ENCODE measurements around the gene WAPL. TPM values are rescaled to one million over a fixed set of nuclear protein-coding genes. Genes with fewer than 3 reads are reported as not detected.
A peak's percentile ranks its signal among the peaks of the same experiment; 100 is the strongest.

Gene WAPL
- total and polyA plus RNA-seq, 9 of the 15 experiments (the other 6 are each of a cell fraction or from before 2014, with no cell fraction given): 14.3 to 36.4 (median 25.3) TPM

- TF ChIP-seq BRCA1 (IDR thresholded peaks at IDR 0.05): no peak
- TF ChIP-seq BRCA1 (CRISPR knock-in tag; IDR thresholded peaks at IDR 0.05): no peak
- no peak for TF ChIP-seq ZBTB17 (CRISPR knock-in tag; IDR thresholded peaks at IDR 0.05)
- peak; percentile 65 for TF ChIP-seq GABPA (tag; conservative IDR thresholded peaks at IDR 0.05; ENCODE audit: low read depth)
- no peak for TF ChIP-seq U2AF1 (optimal IDR thresholded peaks at IDR 0.05; ENCODE audit: low read depth, low read length)
- TF ChIP-seq MAFF (IDR thresholded peaks at IDR 0.05; ENCODE audit: low read length): no peak
- TF ChIP-seq PRMT5 (CRISPR knock-in tag; IDR thresholded peaks at IDR 0.05): no peak
- TF ChIP-seq ZFX (CRISPR knock-in tag; IDR thresholded peaks at IDR 0.05): no peak
- TF ChIP-seq ETS1 (conservative IDR thresholded peaks at IDR 0.05; ENCODE audit: control insufficient read depth, low read depth, low read length): no peak
- TF ChIP-seq MTA1 (IDR thresholded peaks at IDR 0.05; ENCODE audit: borderline replicate concordance): no peak
Observed at GRCh38 chr10:86520871-86521677, 518 bp downstream of the WAPL start (continued).

- Histone ChIP-seq H3K9me3 (replicated peaks; ENCODE audit: control insufficient read depth, insufficient read depth, low read depth, low read length) (no peaks in the 10 kb centered on the region), H3K79me2 (ENCODE audit: control insufficient read depth, insufficient read depth, low read length) (peaks cover 98% of the 10 kb centered on the region), H3K4me3 (no peak overlapping the region), H3K27ac (ENCODE audit: extremely low read depth, low read depth, low read length) (no peak overlapping the region), H3K9me1 (ENCODE audit: control insufficient read depth, insufficient read depth, low read length) (no peaks in the 10 kb centered on the region), H2AFZ (ENCODE audit: low read depth, low read length) (no peak overlapping the region), H4K20me1 (replicated peaks; ENCODE audit: control insufficient read depth, insufficient read depth, low read length) (peaks cover 9% of the 10 kb centered on the region), H3K27me3 (ENCODE audit: control insufficient read depth in 2 of 2, insufficient read depth in 2 of 2, low read length in 2 of 2) (no peaks in the 10 kb centered on the region), H3K4me2 (ENCODE audit: insufficient read depth, low read length) (no peak overlapping the region; the same call in 1 of the 2 replicates), H3K36me3 (ENCODE audit: control insufficient read depth, insufficient read depth, low read length) (peaks cover 49% of the 10 kb centered on the region), H3K4me1 (replicated peaks in 1 of 2; ENCODE audit: control insufficient read depth in 2 of 2, insufficient read depth in 2 of 2, low read length in 2 of 2) (peaks cover 8 to 10% of the 10 kb centered on the region in 2 experiments; a peak in 3 of 5 replicates), H3K9ac (ENCODE audit: insufficient read depth in 1 of 2, low read depth in 2 of 2, low read length in 2 of 2) (0 out of 4 replicates have a peak overlapping the region, but pooled peaks of 1 of the 2 experiments have one; percentile 43)
- BruUV-seq (replicated peaks): no TSS peak
- WGBS (ENCODE audit: insufficient coverage, low coverage, missing lambda C conversion rate): 55% methylated on average over 3 of the region's 3 CpGs
- POLR2A ChIA-PET: interaction anchor here (1.1 to 2.0 kb wide), 2 partner anchors 9 to 10 kb away, joined by 3 to 7 read pairs; no protein-coding TSS in a partner anchor
- DNase-seq (ENCODE audit: extremely low read depth in 1 of 4, low spot score in 3 of 4) (no peak), FAIRE-seq (no peak), ATAC-seq (no peak)
- CTCF ChIA-PET (ENCODE audit: low intra/inter-chr PET ratio): no interaction called here
- in situ Hi-C loops (cut with MboI) (no loop called here), intact Hi-C loops (cut with micrococcal nuclease) (no loop called here)
- TF ChIP-seq THRAP3 (IDR thresholded peaks at IDR 0.05; ENCODE audit: borderline replicate concordance): no peak
- no peak for TF ChIP-seq OTX1 (CRISPR knock-in tag; IDR thresholded peaks at IDR 0.05)
- no peak for TF ChIP-seq NR4A1 (CRISPR knock-in tag; IDR thresholded peaks at IDR 0.05)
- no peak for TF ChIP-seq NR4A1 (tag; IDR thresholded peaks at IDR 0.05)
- TF ChIP-seq ZNF778 (CRISPR knock-in tag; IDR thresholded peaks at IDR 0.05): no peak
- TF ChIP-seq ZNF212 (CRISPR knock-in tag; IDR thresholded peaks at IDR 0.05): no peak
- no peak for TF ChIP-seq HDAC6 (IDR thresholded peaks at IDR 0.05; ENCODE audit: low read depth, low read length)
- no peak for TF ChIP-seq ZKSCAN1 (IDR thresholded peaks at IDR 0.05; ENCODE audit: low read depth, low read length)
- TF ChIP-seq GABPA (tag; conservative IDR thresholded peaks at IDR 0.05; ENCODE audit: low read depth): no peak
- no peak for TF ChIP-seq TEAD1 (CRISPR knock-in tag; IDR thresholded peaks at IDR 0.05)
- no peak for TF ChIP-seq BRD9 (IDR thresholded peaks at IDR 0.05; ENCODE audit: low read depth, partially characterized antibody)
- no peak for TF ChIP-seq ZNF79 (CRISPR knock-in tag; IDR thresholded peaks at IDR 0.05; ENCODE audit: low read depth)
- no peak for TF ChIP-seq EHMT2 (IDR thresholded peaks at IDR 0.05)
Observed at GRCh38 chr10:86518781-86519180, 2.8 kb downstream of the WAPL start.

Data from K562 (cell line).